K562 (cell line): ENCODE data around the gene PHKG2. TPM values are rescaled to one million over a fixed set of nuclear protein-coding genes. Genes with fewer than 3 reads are reported as not detected.

ENCODE experiments used
- ATAC-seq: fragments of 200-7000 bp; cut with Tn5 transposase; 3 replicates; pipeline ENCODE4 v1.9.1; 2020; ENCODE audit warnings: moderate library complexity
- BruUV-seq: library from RNA; stranded (reverse); fragments of 400-500 nt; replicated peaks from 2 replicates; lab custom pipeline; 2021; lab: Mats Ljungman, UMichigan
- CTCF ChIA-PET: fragments of 300-600 bp; formaldehyde crosslinking; extraction: SDS; loops from one replicate; lab custom pipeline; 2021; ENCODE audit warnings: low intra/inter-chr PET ratio; lab: Yijun Ruan, JAX
- POLR2A ChIA-PET: fragments of 300-600, 350-650 bp; sonication (Branson Sonifier 250); formaldehyde crosslinking; extraction: SDS; loops from one replicate; lab custom pipeline; 2021; ENCODE audit warnings: antibody characterized with exemption, inconsistent platforms; lab: Yijun Ruan, JAX
- DNase-seq, 4 experiments: peaks; one replicate each; pipeline versions ENCODE4 v3.0.0 to v3.0.0-alpha.2; 2011 to 2018; ENCODE audit warnings: low spot score in 3 of 4, mixed read lengths in 3 of 4; ENCODE audit errors: extremely low read depth in 1 of 4
- FAIRE-seq: peaks from 2 replicates; lab custom pipeline; 2011; peaks lifted over from hg19 to GRCh38; lab: Jason Lieb, UNC
- H2AFZ ChIP-seq: 2 replicates; pipeline ENCODE4 v1.6.0; 2011; ENCODE audit warnings: low read depth, low read length, control low read depth, inconsistent platforms
- H3K27ac ChIP-seq: fragments of 200-600 bp; 3 replicates; pipeline ENCODE4 v1.8.0; 2011; ENCODE audit warnings: low read depth, mild to moderate bottlenecking, control low read depth, inconsistent platforms, low read length, moderate library complexity, mixed read lengths; ENCODE audit errors: extremely low read depth
- H3K27me3 ChIP-seq, 2 experiments: fragments of 300-600 bp in 1 of 2; 2 replicates in 1 of 2; 3 replicates in 1 of 2; pipeline versions ENCODE4 v1.6.0 to v1.8.0; 2011; ENCODE audit warnings: inconsistent platforms in 2 of 2, low read length in 2 of 2, mild to moderate bottlenecking in 1 of 2, mixed read lengths in 1 of 2, moderate library complexity in 1 of 2; ENCODE audit not compliant: control insufficient read depth in 2 of 2, insufficient read depth in 2 of 2
- H3K36me3 ChIP-seq: fragments of 300-600 bp; 3 replicates; pipeline ENCODE4 v1.8.0; 2011; ENCODE audit warnings: mild to moderate bottlenecking, low read length, inconsistent platforms; ENCODE audit not compliant: control insufficient read depth, insufficient read depth
- H3K4me1 ChIP-seq, 2 experiments: fragments of 200-600 bp in 1 of 2; replicated peaks in 1 of 2; 2 replicates in 1 of 2; 3 replicates in 1 of 2; pipeline versions ENCODE4 v1.5.1 to v1.8.0; 2011; ENCODE audit warnings: inconsistent platforms in 2 of 2, low read length in 2 of 2, mild to moderate bottlenecking in 1 of 2, mixed read lengths in 1 of 2, moderate library complexity in 1 of 2; ENCODE audit not compliant: control insufficient read depth in 2 of 2, insufficient read depth in 2 of 2
- H3K4me2 ChIP-seq: 2 replicates; pipeline ENCODE4 v1.6.1; 2011; ENCODE audit warnings: low read length, control low read depth, inconsistent platforms, mixed read lengths; ENCODE audit not compliant: insufficient read depth
- H3K4me3 ChIP-seq: fragments of 200-600 bp; sonication (generic), shearing (Covaris generic); 2 replicates; pipeline ENCODE4 v1.5.1; 2016; ENCODE audit warnings: control low read depth, inconsistent platforms
- H3K79me2 ChIP-seq: fragments of 200-600 bp; 3 replicates; pipeline ENCODE4 v1.8.0; 2011; ENCODE audit warnings: low read length, inconsistent platforms; ENCODE audit not compliant: control insufficient read depth, insufficient read depth
- H3K9ac ChIP-seq, 2 experiments: 2 replicates each; pipeline versions ENCODE4 v1.6.0 to v1.6.1; 2011; ENCODE audit warnings: low read depth in 2 of 2, low read length in 2 of 2, control low read depth in 1 of 2, inconsistent platforms in 1 of 2, mild to moderate bottlenecking in 1 of 2, mixed read lengths in 1 of 2; ENCODE audit not compliant: insufficient read depth in 1 of 2
- H3K9me1 ChIP-seq: one replicate; pipeline ENCODE4 v1.6.0; 2011; ENCODE audit warnings: inconsistent platforms, mild to moderate bottlenecking, low read length, moderate library complexity; ENCODE audit not compliant: control insufficient read depth, insufficient read depth
- H3K9me3 ChIP-seq: replicated peaks from 2 replicates; pipeline ENCODE4 v1.5.1; 2011; ENCODE audit warnings: low read depth, low read length, inconsistent platforms; ENCODE audit not compliant: control insufficient read depth, insufficient read depth
- H4K20me1 ChIP-seq: replicated peaks from 2 replicates; pipeline ENCODE4 v1.6.1; 2011; ENCODE audit warnings: low read length, inconsistent platforms, mixed read lengths; ENCODE audit not compliant: control insufficient read depth, insufficient read depth
- CCNT2 ChIP-seq: IDR thresholded peaks from 2 replicates; pipeline ENCODE4 v1.6.1; 2011; ENCODE audit warnings: borderline replicate concordance, low read depth, mild to moderate bottlenecking, moderate library complexity, mixed read lengths, low read length; ENCODE audit not compliant: insufficient read length; ENCODE audit errors: extremely low read depth
- FOXP1 ChIP-seq: sonication (generic); formaldehyde crosslinking; IDR thresholded peaks from 2 replicates; pipeline ENCODE4 v1.8.0; 2022; ENCODE audit warnings: mild to moderate bottlenecking, missing genetic modification reagents
- RBFOX2 ChIP-seq: fragments of 200-400 bp; formaldehyde crosslinking; IDR thresholded peaks from 2 replicates; pipeline ENCODE4 v1.6.1; 2017; ENCODE audit warnings: low read depth, mild to moderate bottlenecking, low read length, moderate library complexity
- TOE1 ChIP-seq, 2 experiments: fragments of 450-650 bp in 1 of 2; sonication (generic) in 1 of 2; formaldehyde crosslinking in 1 of 2; IDR thresholded peaks; 2 replicates each; pipeline versions ENCODE4 v1.7.1 to v1.8.0; 2016 to 2022; ENCODE audit warnings: borderline replicate concordance in 2 of 2, mild to moderate bottlenecking in 2 of 2, antibody characterized with exemption in 1 of 2, inconsistent platforms in 1 of 2, low read depth in 1 of 2, missing genetic modification reagents in 1 of 2, moderate library complexity in 1 of 2
- U2AF2 ChIP-seq: fragments of 200-400 bp; formaldehyde crosslinking; optimal IDR thresholded peaks from 2 replicates; pipeline ENCODE3; 2017; ENCODE audit warnings: low read depth, mild to moderate bottlenecking, low read length
- ZNF41 ChIP-seq: fragments of 250-450 bp; sonication (Bioruptor Pico); conservative IDR thresholded peaks from 2 replicates; pipeline ENCODE4 v1.4.0; 2020; ENCODE audit warnings: mild to moderate bottlenecking
- ZNF766 ChIP-seq: fragments of 200-800 bp; sonication (Bioruptor generic); conservative IDR thresholded peaks from 2 replicates; pipeline ENCODE4 v1.6.1; 2016; ENCODE audit warnings: missing genetic modification characterization, missing compliant biosample characterization
- WGBS: fragments of 100-300 bp; shearing (Covaris generic); methylation state at CpG from one replicate; pipeline ENCODE4 v1.1.6; 2016; ENCODE audit warnings: low coverage, mixed read lengths; ENCODE audit not compliant: insufficient coverage; ENCODE audit errors: missing lambda C conversion rate; 5-methylcytosine and 5-hydroxymethylcytosine counted together
- in situ Hi-C: fragments of 300-500 bp; cut with MboI; formaldehyde crosslinking; loops from 4 replicates; pipeline ENCODE4 v1.15.0; 2018; ENCODE audit warnings: inconsistent platforms, mixed read lengths
- intact Hi-C: fragments of 100-400 bp; cut with micrococcal nuclease; formaldehyde crosslinking; loops from 2 replicates; pipeline ENCODE4 v1.14.2; 2022
- polyA plus RNA-seq, 8 experiments: library from polyadenylated mRNA; depleted of rRNA in 4 of 8; stranded (reverse) in 5 of 8; unstranded in 3 of 8; fragments of >200 nt; fragmentation: Nextera tagmentation in 2 of 8; fragmentation: Illumina TruSeq in 1 of 8; extraction: Ambion mirVana in 2 of 8; extraction: Trizol in 1 of 8; gene quantifications; 2 replicates each; pipeline versions ENCODE4 v1.2.1 to v1.2.3, GENCODE V29; 2011 to 2014; ENCODE audit warnings: inconsistent platforms in 1 of 8, missing spikeins in 1 of 8
- total RNA-seq, 7 experiments: library from RNA; depleted of rRNA in 6 of 7; stranded (reverse); fragments of >200 nt in 6 of 7; fragmentation: Illumina TruSeq in 2 of 7; extraction: Trizol in 2 of 7; gene quantifications; 2 replicates each; pipeline versions ENCODE4 v1.2.1 to v1.2.3, GENCODE V29; 2011 to 2021; ENCODE audit warnings: low replicate concordance in 1 of 7
- TF ChIP-seq, protein P1 (sequence below): fragments of 150-350 bp; conservative IDR thresholded peaks from 2 replicates; pipeline ENCODE4 v1.6.1; 2014; ENCODE audit warnings: low read length
- TF ChIP-seq, protein P2 (sequence below): IDR thresholded peaks from 2 replicates; pipeline ENCODE4 v1.6.1; 2014; ENCODE audit warnings: antibody characterized with exemption

PHKG2 gene
- total and polyA plus RNA-seq, 9 of the 15 experiments (the other 6 are each of a cell fraction or from before 2014, with no cell fraction given), result 5.8 to 54.2 (median 30.7) TPM

DNA sequence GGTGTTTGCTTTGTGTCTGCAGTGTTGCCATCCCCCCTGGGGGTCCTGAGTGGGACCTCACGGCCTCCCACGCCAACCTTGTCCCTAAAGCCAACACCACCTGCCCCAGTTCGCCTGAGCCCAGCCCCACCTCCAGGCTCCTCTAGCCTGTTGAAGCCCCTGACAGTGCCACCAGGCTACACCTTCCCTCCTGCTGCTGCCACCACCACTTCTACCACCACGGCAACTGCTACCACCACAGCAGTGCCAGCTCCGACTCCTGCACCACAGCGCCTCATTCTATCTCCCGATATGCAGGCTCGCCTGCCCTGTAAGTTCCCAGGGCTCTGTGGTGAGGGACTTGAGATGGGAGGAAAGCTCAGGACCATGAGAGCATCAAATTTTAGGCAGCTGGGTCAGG, 27.1 kb upstream of the PHKG2 start:
- DNase-seq (no peak), ATAC-seq (no peak), FAIRE-seq (no peak)
- intact Hi-C loops (no loop called here), in situ Hi-C loops (no loop called here)
- no peaks in the 10 kb centered on the region for H3K27me3 ChIP-seq
- no TSS peak for BruUV-seq
- H2AFZ ChIP-seq, result no peak overlapping the region
- H3K9me1 ChIP-seq, result no peaks in the 10 kb centered on the region
- TF ChIP-seq TOE1 (IDR thresholded peaks at IDR 0.05; ENCODE audit: borderline replicate concordance), result no peak
- no peak for TF ChIP-seq TOE1 (CRISPR knock-in tag; IDR thresholded peaks at IDR 0.05; ENCODE audit: borderline replicate concordance, low read depth)
- TF ChIP-seq RBFOX2, result peak; percentile 44
- no peak for TF ChIP-seq U2AF2
- H3K4me3 ChIP-seq, result no peak overlapping the region
- peaks cover 0 to 8% of the 10 kb centered on the region in 2 experiments; a peak in 1 of 5 replicates for H3K4me1 ChIP-seq
- ChIA-PET POLR2A (interaction anchor here (1.1 to 2.6 kb wide), 4 partner anchors 10 to 54 kb away, joined by 4 to 10 read pairs (median 6); partner anchors contain the start of gene PHKG2), CTCF (no interaction called here)
- peaks cover 23% of the 10 kb centered on the region for H3K79me2 ChIP-seq
- H3K36me3 ChIP-seq, result peaks cover 94% of the 10 kb centered on the region
- 87% methylated on average over 8 of the region's 8 CpGs for WGBS
- H4K20me1 ChIP-seq, result 0 out of 2 replicates have a peak, but pooled peaks cover 6% of the 10 kb centered on the region
- H3K27ac ChIP-seq, result no peak overlapping the region
- no peaks in the 10 kb centered on the region for H3K9me3 ChIP-seq
- no peak overlapping the region for H3K4me2 ChIP-seq
- H3K9ac ChIP-seq, result 0 out of 4 replicates have a peak overlapping the region, but pooled peaks of 1 of the 2 experiments have one; percentile 20

DNA sequence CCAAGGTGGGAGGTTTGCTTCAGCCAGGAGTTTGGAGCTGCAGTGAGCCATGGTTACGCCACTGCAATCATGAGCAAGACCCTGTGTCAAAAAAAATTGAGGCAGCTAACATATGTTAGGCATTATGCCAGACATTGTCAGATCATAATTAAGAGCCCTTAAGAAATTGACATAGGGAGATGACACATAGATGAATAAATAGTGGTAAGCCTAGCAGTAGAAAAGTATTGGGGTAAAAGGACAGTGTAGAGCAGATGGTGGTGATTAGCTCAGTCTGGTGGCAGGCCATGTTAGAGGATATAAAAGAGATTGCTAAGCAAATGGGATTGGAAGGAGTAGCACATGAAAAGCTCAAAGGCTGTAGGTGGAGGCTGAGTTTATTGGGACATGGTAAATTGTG, 26.6 kb upstream of the PHKG2 start:
- FAIRE-seq (no peak), DNase-seq (no peak), ATAC-seq (no peak)
- in situ Hi-C loops (no loop called here), intact Hi-C loops (no loop called here)
- no peak overlapping the region for H3K4me3 ChIP-seq
- 89% methylated on average over 1 of the region's 1 CpG for WGBS
- H3K4me2 ChIP-seq, result no peak overlapping the region
- H3K9me3 ChIP-seq, result no peaks in the 10 kb centered on the region
- no TSS peak for BruUV-seq
- peaks cover 93% of the 10 kb centered on the region for H3K36me3 ChIP-seq
- H3K9ac ChIP-seq, result 0 out of 4 replicates have a peak overlapping the region, but pooled peaks of 1 of the 2 experiments have one; percentile 20
- no peak overlapping the region for H3K27ac ChIP-seq
- H3K9me1 ChIP-seq, result no peaks in the 10 kb centered on the region
- ChIA-PET CTCF (interaction anchor here (1.0 kb wide), 1 partner anchor 200 kb away, joined by 3 read pairs; no protein-coding TSS in a partner anchor), POLR2A (interaction anchor here (0.6 to 2.6 kb wide), 7 partner anchors 10 to 459 kb away, joined by 3 to 10 read pairs (median 4); partner anchors contain the start of gene PHKG2)
- peaks cover 21% of the 10 kb centered on the region for H3K79me2 ChIP-seq
- H3K27me3 ChIP-seq, result no peaks in the 10 kb centered on the region
- no peak overlapping the region for H2AFZ ChIP-seq
- peaks cover 0 to 8% of the 10 kb centered on the region in 2 experiments; a peak in 1 of 5 replicates for H3K4me1 ChIP-seq
- 0 out of 2 replicates have a peak, but pooled peaks cover 6% of the 10 kb centered on the region for H4K20me1 ChIP-seq
- TF ChIP-seq, protein P1, sequence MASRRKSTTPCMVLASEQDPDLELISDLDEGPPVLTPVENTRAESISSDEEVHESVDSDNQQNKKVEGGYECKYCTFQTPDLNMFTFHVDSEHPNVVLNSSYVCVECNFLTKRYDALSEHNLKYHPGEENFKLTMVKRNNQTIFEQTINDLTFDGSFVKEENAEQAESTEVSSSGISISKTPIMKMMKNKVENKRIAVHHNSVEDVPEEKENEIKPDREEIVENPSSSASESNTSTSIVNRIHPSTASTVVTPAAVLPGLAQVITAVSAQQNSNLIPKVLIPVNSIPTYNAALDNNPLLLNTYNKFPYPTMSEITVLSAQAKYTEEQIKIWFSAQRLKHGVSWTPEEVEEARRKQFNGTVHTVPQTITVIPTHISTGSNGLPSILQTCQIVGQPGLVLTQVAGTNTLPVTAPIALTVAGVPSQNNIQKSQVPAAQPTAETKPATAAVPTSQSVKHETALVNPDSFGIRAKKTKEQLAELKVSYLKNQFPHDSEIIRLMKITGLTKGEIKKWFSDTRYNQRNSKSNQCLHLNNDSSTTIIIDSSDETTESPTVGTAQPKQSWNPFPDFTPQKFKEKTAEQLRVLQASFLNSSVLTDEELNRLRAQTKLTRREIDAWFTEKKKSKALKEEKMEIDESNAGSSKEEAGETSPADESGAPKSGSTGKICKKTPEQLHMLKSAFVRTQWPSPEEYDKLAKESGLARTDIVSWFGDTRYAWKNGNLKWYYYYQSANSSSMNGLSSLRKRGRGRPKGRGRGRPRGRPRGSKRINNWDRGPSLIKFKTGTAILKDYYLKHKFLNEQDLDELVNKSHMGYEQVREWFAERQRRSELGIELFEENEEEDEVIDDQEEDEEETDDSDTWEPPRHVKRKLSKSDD, result no peak
- TF ChIP-seq, protein P2, sequence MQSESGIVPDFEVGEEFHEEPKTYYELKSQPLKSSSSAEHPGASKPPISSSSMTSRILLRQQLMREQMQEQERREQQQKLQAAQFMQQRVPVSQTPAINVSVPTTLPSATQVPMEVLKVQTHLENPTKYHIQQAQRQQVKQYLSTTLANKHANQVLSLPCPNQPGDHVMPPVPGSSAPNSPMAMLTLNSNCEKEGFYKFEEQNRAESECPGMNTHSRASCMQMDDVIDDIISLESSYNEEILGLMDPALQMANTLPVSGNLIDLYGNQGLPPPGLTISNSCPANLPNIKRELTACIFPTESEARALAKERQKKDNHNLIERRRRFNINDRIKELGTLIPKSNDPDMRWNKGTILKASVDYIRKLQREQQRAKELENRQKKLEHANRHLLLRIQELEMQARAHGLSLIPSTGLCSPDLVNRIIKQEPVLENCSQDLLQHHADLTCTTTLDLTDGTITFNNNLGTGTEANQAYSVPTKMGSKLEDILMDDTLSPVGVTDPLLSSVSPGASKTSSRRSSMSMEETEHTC, result no peak
- TF ChIP-seq FOXP1, result no peak
- TF ChIP-seq ZNF766 (CRISPR knock-in tag), result no peak
- TF ChIP-seq CCNT2, result no peak
- no peak for TF ChIP-seq ZNF41 (CRISPR knock-in tag)
